HCT116 (cell line): ENCODE results near the gene THADA. TPM values are rescaled to one million over a fixed set of nuclear protein-coding genes. Genes with fewer than 3 reads are reported as not detected.

Experiments
- ATAC-seq: fragments of 200-7000 bp; cut with Tn5 transposase; 2 replicates; pipeline ENCODE4 v1.9.1; 2020; ENCODE audit warnings: mild to moderate bottlenecking, moderate library complexity
- BruUV-seq: library from RNA; stranded (reverse); fragments of 400-500 nt; replicated peaks from 2 replicates; lab custom pipeline; 2021; lab: Mats Ljungman, UMichigan
- CTCF ChIA-PET: fragments of 300-600 bp; sonication (Branson Sonifier 250); formaldehyde crosslinking; loops from one replicate; lab custom pipeline; 2021; ENCODE audit warnings: antibody characterized with exemption; lab: Charles Lee
- POLR2A ChIA-PET: fragments of 300-600, 350-600 bp; sonication (Branson Sonifier 250); formaldehyde crosslinking; loops from one replicate; lab custom pipeline; 2021; ENCODE audit warnings: antibody characterized with exemption; lab: Charles Lee
- RAD21 ChIA-PET, 2 experiments: fragments of 300-600 bp; sonication (Branson Sonifier 250); formaldehyde crosslinking; loops; one replicate each; lab custom pipeline; 2023; ENCODE audit warnings: low total read pairs in 2 of 2; ENCODE audit not compliant: uncharacterized antibody in 2 of 2, unreplicated experiment in 2 of 2, low non-redundant PET in 1 of 2; lab: Charles Lee
- DNase-seq: peaks from one replicate; pipeline ENCODE4 v3.0.0-alpha.2; 2010; ENCODE audit warnings: low read depth, low spot score
- H2AFZ ChIP-seq: fragments of 200-600 bp; shearing (Covaris generic), sonication (generic); 2 replicates; pipeline ENCODE4 v1.6.1; 2017; ENCODE audit warnings: low read depth, mixed run types, mixed read lengths, antibody characterized with exemption, low read length; ENCODE audit not compliant: poor library complexity, severe bottlenecking
- H3K27ac ChIP-seq: 2 replicates; pipeline ENCODE4 v1.5.1; 2012; ENCODE audit warnings: low read depth, low read length
- H3K27me3 ChIP-seq: fragments of 200-600 bp; sonication (generic); 2 replicates; pipeline ENCODE4 v1.6.1; 2016; ENCODE audit warnings: mixed run types, low read length, mixed read lengths; ENCODE audit not compliant: insufficient read depth
- H3K36me3 ChIP-seq, 2 experiments: fragments of 200-500 bp in 1 of 2; fragments of 200-600 bp in 1 of 2; sonication (Bioruptor generic) in 1 of 2; sonication (generic) in 1 of 2; 2 replicates each; pipeline versions ENCODE4 v1.5.1 to v1.6.1; 2014 to 2016; ENCODE audit warnings: low read length in 2 of 2, inconsistent platforms in 1 of 2, mixed read lengths in 1 of 2, mixed run types in 1 of 2; ENCODE audit not compliant: insufficient read depth in 2 of 2, control insufficient read depth in 1 of 2
- H3K4me1 ChIP-seq, 2 experiments: fragments of 200-600 bp in 1 of 2; sonication (generic) in 1 of 2; 2 replicates each; pipeline versions ENCODE4 v1.5.1 to v1.6.1; 2012 to 2017; ENCODE audit warnings: low read length in 2 of 2, inconsistent platforms in 1 of 2, mild to moderate bottlenecking in 1 of 2, mixed read lengths in 1 of 2, mixed run types in 1 of 2, moderate library complexity in 1 of 2; ENCODE audit not compliant: insufficient read depth in 2 of 2, control insufficient read depth in 1 of 2
- H3K4me2 ChIP-seq: fragments of 200-600 bp; sonication (generic); 2 replicates; pipeline ENCODE4 v1.6.1; 2017; ENCODE audit warnings: mixed run types, low read length, mixed read lengths
- H3K4me3 ChIP-seq, 2 experiments: fragments of 200-600 bp in 1 of 2; sonication (generic) in 1 of 2; replicated peaks in 1 of 2; 2 replicates each; pipeline ENCODE4 v1.5.1; 2011 to 2016; ENCODE audit warnings: low read length in 2 of 2, control low read depth in 1 of 2, low read depth in 1 of 2, mild to moderate bottlenecking in 1 of 2, mixed read lengths in 1 of 2, mixed run types in 1 of 2
- H3K79me2 ChIP-seq: fragments of 200-600 bp; sonication (generic); 2 replicates; pipeline ENCODE4 v1.6.1; 2017; ENCODE audit warnings: mild to moderate bottlenecking, mixed run types, low read length, moderate library complexity, mixed read lengths; ENCODE audit not compliant: insufficient read depth
- H3K9ac ChIP-seq: fragments of 200-600 bp; sonication (generic); 2 replicates; pipeline ENCODE4 v1.6.1; 2016; ENCODE audit warnings: low read length, mixed read lengths
- H3K9me2 ChIP-seq: fragments of 200-600 bp; sonication (generic), shearing (Covaris generic); 2 replicates; pipeline ENCODE4 v1.6.1; 2017; ENCODE audit warnings: mixed run types, mild to moderate bottlenecking, moderate library complexity; ENCODE audit not compliant: insufficient read depth
- H3K9me3 ChIP-seq, 2 experiments: fragments of 200-500 bp in 1 of 2; fragments of 200-600 bp in 1 of 2; sonication (Bioruptor generic) in 1 of 2; sonication (generic) in 1 of 2; 2 replicates each; pipeline ENCODE4 v1.6.1; 2014 to 2017; ENCODE audit warnings: low read length in 2 of 2, mixed read lengths in 2 of 2, inconsistent platforms in 1 of 2, low read depth in 1 of 2, mild to moderate bottlenecking in 1 of 2, mixed run types in 1 of 2, moderate library complexity in 1 of 2; ENCODE audit not compliant: control insufficient read depth in 1 of 2, insufficient read depth in 1 of 2
- H4K20me1 ChIP-seq: fragments of 200-600 bp; sonication (generic), shearing (Covaris generic); 2 replicates; pipeline ENCODE4 v1.6.1; 2017; ENCODE audit warnings: mixed run types, mild to moderate bottlenecking, moderate library complexity; ENCODE audit not compliant: insufficient read depth
- ATF3 ChIP-seq: IDR thresholded peaks from 2 replicates; pipeline ENCODE4 v1.6.1; 2012
- ELF1 ChIP-seq: IDR thresholded peaks from 2 replicates; pipeline ENCODE4 v1.6.1; 2012; ENCODE audit warnings: low read depth, borderline replicate concordance
- EZH2phosphoT487 ChIP-seq: fragments of 200-600 bp; IDR thresholded peaks from 2 replicates; pipeline ENCODE4 v1.6.1; 2018; ENCODE audit warnings: antibody characterized with exemption, borderline replicate concordance
- FOSL1 ChIP-seq: IDR thresholded peaks from 2 replicates; pipeline ENCODE4 v1.6.1; 2012; ENCODE audit warnings: low read depth
- JUND ChIP-seq: IDR thresholded peaks from 2 replicates; pipeline ENCODE4 v1.6.1; 2012
- MAX ChIP-seq: IDR thresholded peaks from 2 replicates; pipeline ENCODE4 v1.6.1; 2012
- POLR2A ChIP-seq: IDR thresholded peaks from 2 replicates; pipeline ENCODE4 v1.7.0; 2011; ENCODE audit warnings: borderline replicate concordance; ENCODE audit not compliant: insufficient read depth, insufficient read length; ENCODE audit errors: extremely low read depth
- RAD21 ChIP-seq: IDR thresholded peaks from 2 replicates; pipeline ENCODE4 v1.6.1; 2012; ENCODE audit warnings: low read depth, mild to moderate bottlenecking
- REST ChIP-seq: IDR thresholded peaks from 2 replicates; pipeline ENCODE4 v1.6.1; 2012; ENCODE audit warnings: low read depth
- SIN3A ChIP-seq: IDR thresholded peaks from 2 replicates; pipeline ENCODE4 v1.6.1; 2012; ENCODE audit warnings: low read depth
- TCF7L2 ChIP-seq: IDR thresholded peaks from 2 replicates; pipeline ENCODE4 v1.7.0; 2011; ENCODE audit warnings: borderline replicate concordance, inconsistent platforms; ENCODE audit not compliant: insufficient read depth, insufficient read length; ENCODE audit errors: extremely low read depth
- ZFX ChIP-seq: fragments of 450-650 bp; IDR thresholded peaks from 2 replicates; pipeline ENCODE4 v1.6.1; 2017
- ZNF274 ChIP-seq: fragments of 200-500 bp; sonication (Bioruptor generic); IDR thresholded peaks from 2 replicates; pipeline ENCODE4 v1.6.1; 2014; ENCODE audit warnings: mild to moderate bottlenecking, low read depth, low read length, inconsistent platforms
- intact Hi-C: fragments of 100-400 bp; cut with micrococcal nuclease; formaldehyde crosslinking; loops from 2 replicates; pipeline ENCODE4 v1.10.0; 2022
- total RNA-seq: library from RNA; stranded (reverse); gene quantifications from one replicate; pipeline ENCODE4 v1.2.1, GENCODE V29; 2021; ENCODE audit not compliant: unreplicated experiment

The THADA gene
- total RNA-seq, 1 experiment from 2014 or later: 30.7 TPM

GRCh38 chr2:43276266-43276941 lies 319.4 kb downstream of the THADA start:
- H3K4me3 ChIP-seq: no peak overlapping the region
- ChIA-PET RAD21 (interaction anchor here in 1 of 2 experiments (0.6 kb wide), 1 partner anchor 179 kb away, joined by 3 read pairs; no protein-coding TSS in a partner anchor), POLR2A (no interaction called here)
- peak overlapping the region; percentile 12; the same call in 1 of the 2 replicates for H3K27ac ChIP-seq
- no peaks in the 10 kb centered on the region for H3K79me2 ChIP-seq
- peak overlapping the region; percentile 20; the same call in 1 of the 2 replicates for H3K4me2 ChIP-seq
- H3K27me3 ChIP-seq: no peaks in the 10 kb centered on the region
- H3K9me3 ChIP-seq: no peaks in the 10 kb centered on the region
- no peak overlapping the region for H2AFZ ChIP-seq
- no peak overlapping the region for H3K9ac ChIP-seq
- peaks cover 14 to 18% of the 10 kb centered on the region in 2 experiments for H3K4me1 ChIP-seq
- H3K36me3 ChIP-seq: no peaks in the 10 kb centered on the region
- intact Hi-C loops: no loop called here
- BruUV-seq: no TSS peak
- H3K9me2 ChIP-seq: no peaks in the 10 kb centered on the region
- ATAC-seq: no peak
- H4K20me1 ChIP-seq: no peaks in the 10 kb centered on the region
- TF ChIP-seq RAD21 (no peak), TCF7L2 (no peak), FOSL1 (no peak), MAX (no peak), EZH2phosphoT487 (no peak), REST (no peak), ZNF274 (no peak), ATF3 (no peak), JUND (no peak), ELF1 (no peak; the same call in 1 of the 2 replicates), ZFX (no peak), POLR2A (no peak), SIN3A (no peak)
- TF ChIP-seq, all 23 proteins: peak for 0
- no peak for DNase-seq
- CTCF ChIA-PET: no interaction called here
